ENCODE data around the gene SZRD1.

Gene SZRD1

GRCh38 chr1:16397120-16397519 lies 30.1 kb downstream of the SZRD1 start:
- FAIRE-seq: no peak

- no peak for FAIRE-seq
Measured at GRCh38 chr1:16398371-16398953, 31.4 kb downstream of the SZRD1 start.

GRCh38 chr1:16402742-16403141 lies 35.7 kb downstream of the SZRD1 start:
- no peak for FAIRE-seq

- FAIRE-seq: no peak
Measured at GRCh38 chr1:16405441-16405840, 38.4 kb downstream of the SZRD1 start.

- no peak for FAIRE-seq
Measured at GRCh38 chr1:16406868-16407267, 39.8 kb downstream of the SZRD1 start.

GRCh38 chr1:16409536-16410152 lies 42.6 kb downstream of the SZRD1 start:
- FAIRE-seq: no peak

- FAIRE-seq: no peak
Measured at GRCh38 chr1:16410803-16411202, 43.8 kb downstream of the SZRD1 start.

- FAIRE-seq: no peak
Measured at GRCh38 chr1:16413191-16413590, 46.1 kb downstream of the SZRD1 start.

- FAIRE-seq: no peak
Measured at GRCh38 chr1:16418823-16419425, 51.9 kb downstream of the SZRD1 start.

- FAIRE-seq: no peak
Measured at GRCh38 chr1:16420424-16421118, 53.5 kb downstream of the SZRD1 start.

GRCh38 chr1:16421201-16421600 lies 54.2 kb downstream of the SZRD1 start:
- no peak for FAIRE-seq

- no peak for FAIRE-seq
Measured at GRCh38 chr1:16422041-16422440, 55.0 kb downstream of the SZRD1 start.

- FAIRE-seq: no peak
Measured at GRCh38 chr1:16425125-16426025, 58.3 kb downstream of the SZRD1 start.

- no peak for FAIRE-seq
Measured at GRCh38 chr1:16430606-16431005, 63.6 kb downstream of the SZRD1 start.

- no peak for FAIRE-seq
Measured at GRCh38 chr1:16433030-16433429, 66.0 kb downstream of the SZRD1 start.

- no peak for FAIRE-seq
Measured at GRCh38 chr1:16434007-16434406, 67.0 kb downstream of the SZRD1 start.

GRCh38 chr1:16434501-16434900 lies 67.5 kb downstream of the SZRD1 start:
- no peak for FAIRE-seq

- no peak for FAIRE-seq
Measured at GRCh38 chr1:16436946-16437474, 70.0 kb downstream of the SZRD1 start, which contains the start of gene SPATA21. SPATA21 (minus strand) TSS chr1:16437424; CDS start chr1:16431371, 6,053 bp downstream.

- FAIRE-seq: no peak
Measured at GRCh38 chr1:16438516-16438915, 71.5 kb downstream of the SZRD1 start.

GRCh38 chr1:16438924-16439323 lies 71.9 kb downstream of the SZRD1 start:
- no peak for FAIRE-seq

- FAIRE-seq: no peak
Measured at GRCh38 chr1:16440131-16440469, 73.1 kb downstream of the SZRD1 start.

- no peak for FAIRE-seq
Measured at GRCh38 chr1:16440470-16441281, 73.6 kb downstream of the SZRD1 start, which contains the start of gene NECAP2. NECAP2 (plus strand) TSS chr1:16440724; CDS start chr1:16440762, 38 bp downstream.

Data from colon (tissue), 2 donors.